BLaER1 (cell line): Measurements from ENCODE around the gene TXN2.
"Not testable (repeated sequence)": the region's sequence is repeated elsewhere in the genome, so short reads cannot be mapped to it uniquely, and the experiment has no call there.

Experiments used
- H3K27ac ChIP-seq: shearing (Covaris generic); formaldehyde crosslinking; 2 replicates; pipeline ENCODE4 v1.8.1; 2022
- H3K27me3 ChIP-seq: shearing (Covaris generic); formaldehyde crosslinking; 2 replicates; pipeline ENCODE4 v1.8.1; 2022
- H3K36me3 ChIP-seq: shearing (Covaris generic); formaldehyde crosslinking; 2 replicates; pipeline ENCODE4 v1.8.1; 2022
- H3K4me1 ChIP-seq: shearing (Covaris generic); formaldehyde crosslinking; 2 replicates; pipeline ENCODE4 v1.8.1; 2022
- H3K4me2 ChIP-seq: shearing (Covaris generic); formaldehyde crosslinking; 2 replicates; pipeline ENCODE4 v1.8.1; 2022
- H3K4me3 ChIP-seq: shearing (Covaris generic); formaldehyde crosslinking; 2 replicates; pipeline ENCODE4 v1.8.1; 2022
- H3K9ac ChIP-seq: shearing (Covaris generic); formaldehyde crosslinking; 2 replicates; pipeline ENCODE4 v1.8.1; 2022
- H3K9me3 ChIP-seq: shearing (Covaris generic); formaldehyde crosslinking; 2 replicates; pipeline ENCODE4 v1.8.1; 2022
- H4K20me1 ChIP-seq: shearing (Covaris generic); formaldehyde crosslinking; 2 replicates; pipeline ENCODE4 v1.8.1; 2022
- Cebpa-rat ChIP-seq: shearing (Covaris generic); IDR thresholded peaks from 2 replicates; pipeline ENCODE4 v1.8.1; 2022

The TXN2 gene

GRCh38 chr22:36460202-36460601 is 21.2 kb downstream of the TXN2 start:
- Histone ChIP-seq H4K20me1 (no peaks in the 10 kb centered on the region), H3K36me3 (no peaks in the 10 kb centered on the region), H3K9me3 (no peaks in the 10 kb centered on the region), H3K4me2 (no peak overlapping the region), H3K27me3 (no peaks in the 10 kb centered on the region), H3K4me1 (peaks cover 96% of the 10 kb centered on the region), H3K9ac (no peak overlapping the region), H3K27ac (no peak overlapping the region), H3K4me3 (no peak overlapping the region)
- TF ChIP-seq Cebpa-rat = no peak

GRCh38 chr22:36457688-36458450 is 23.6 kb downstream of the TXN2 start:
- Histone ChIP-seq H3K4me3 (no peak overlapping the region), H3K27me3 (no peaks in the 10 kb centered on the region), H3K4me2 (peak overlapping the region; percentile 86), H3K36me3 (no peaks in the 10 kb centered on the region), H3K9me3 (no peaks in the 10 kb centered on the region), H3K9ac (no peak overlapping the region), H3K27ac (peak overlapping the region; percentile 76), H3K4me1 (peaks cover 98% of the 10 kb centered on the region), H4K20me1 (no peaks in the 10 kb centered on the region)
- no peak for TF ChIP-seq Cebpa-rat

GRCh38 chr22:36456464-36456845 is 25.0 kb downstream of the TXN2 start:
- Histone ChIP-seq H3K4me1 (peaks cover 99% of the 10 kb centered on the region), H3K9ac (no peak overlapping the region), H4K20me1 (no peaks in the 10 kb centered on the region), H3K27me3 (no peaks in the 10 kb centered on the region), H3K36me3 (no peaks in the 10 kb centered on the region), H3K9me3 (no peaks in the 10 kb centered on the region), H3K27ac (0 out of 2 replicates have a peak overlapping the region, but pooled peaks have one; percentile 87), H3K4me2 (peak overlapping the region; percentile 98), H3K4me3 (no peak overlapping the region)
- no peak for TF ChIP-seq Cebpa-rat

- Histone ChIP-seq H3K4me1 (peaks cover 99% of the 10 kb centered on the region), H3K4me2 (peak overlapping the region; percentile 98), H3K9me3 (no peaks in the 10 kb centered on the region), H4K20me1 (no peaks in the 10 kb centered on the region), H3K27me3 (no peaks in the 10 kb centered on the region), H3K27ac (peak overlapping the region; percentile 87), H3K4me3 (peak overlapping the region; percentile 60), H3K9ac (peak overlapping the region; percentile 77), H3K36me3 (no peaks in the 10 kb centered on the region)
- no peak for TF ChIP-seq Cebpa-rat
These were observed 25.6 kb downstream of the TXN2 start for GRCh38 chr22:36455571-36456463.

- Histone ChIP-seq H3K4me1 (peaks cover 99% of the 10 kb centered on the region), H3K36me3 (no peaks in the 10 kb centered on the region), H3K27ac (peak overlapping the region; percentile 87), H4K20me1 (no peaks in the 10 kb centered on the region), H3K4me2 (peak overlapping the region; percentile 98), H3K27me3 (no peaks in the 10 kb centered on the region), H3K9me3 (no peaks in the 10 kb centered on the region), H3K9ac (peak overlapping the region; percentile 77), H3K4me3 (peak overlapping the region; percentile 60)
- no peak for TF ChIP-seq Cebpa-rat
These were observed 26.4 kb downstream of the TXN2 start for GRCh38 chr22:36454916-36455570.

GRCh38 chr22:36453855-36454378 is 27.5 kb downstream of the TXN2 start:
- Histone ChIP-seq H4K20me1 (no peaks in the 10 kb centered on the region), H3K27me3 (no peaks in the 10 kb centered on the region), H3K9ac (no peak overlapping the region), H3K4me1 (peaks cover 100% of the 10 kb centered on the region), H3K36me3 (no peaks in the 10 kb centered on the region), H3K4me3 (no peak overlapping the region), H3K4me2 (peak overlapping the region; percentile 64), H3K9me3 (no peaks in the 10 kb centered on the region), H3K27ac (peak overlapping the region; percentile 80; the same call in 1 of the 2 replicates)
- no peak for TF ChIP-seq Cebpa-rat

GRCh38 chr22:36452978-36453607 is 28.3 kb downstream of the TXN2 start:
- not testable (repeated sequence) for H3K9ac ChIP-seq
- H3K27ac ChIP-seq = peak overlapping the region; percentile 80
- H3K4me2 ChIP-seq = peak overlapping the region; percentile 64

GRCh38 chr22:36452250-36452977 is 29.0 kb downstream of the TXN2 start:
- H3K4me2 ChIP-seq = peak overlapping the region; percentile 64
- peaks cover 100% of the 10 kb centered on the region for H3K4me1 ChIP-seq
- H4K20me1 ChIP-seq = no peaks in the 10 kb centered on the region
- H3K9ac ChIP-seq = peak overlapping the region; percentile 54; the same call in 1 of the 2 replicates
- H3K36me3 ChIP-seq = no peaks in the 10 kb centered on the region
- no peak for TF ChIP-seq Cebpa-rat
- no peaks in the 10 kb centered on the region for H3K9me3 ChIP-seq
- H3K4me3 ChIP-seq = no peak overlapping the region
- H3K27ac ChIP-seq = peak overlapping the region; percentile 80
- no peaks in the 10 kb centered on the region for H3K27me3 ChIP-seq

More at GRCh38 chr22:36452978-36453607, 28.3 kb downstream of the TXN2 start:
- H3K4me3 ChIP-seq, H3K27me3 ChIP-seq, H3K9me3 ChIP-seq, H4K20me1 ChIP-seq, H3K36me3 ChIP-seq: not testable (repeated sequence)
- H3K4me1 ChIP-seq = peaks cover 100% of the 10 kb centered on the region

GRCh38 chr22:36450923-36451322 is 30.5 kb downstream of the TXN2 start:
- H3K9ac ChIP-seq, H3K27me3 ChIP-seq, H3K9me3 ChIP-seq, H4K20me1 ChIP-seq, H3K4me3 ChIP-seq, H3K36me3 ChIP-seq: not testable (repeated sequence)
- peak overlapping the region; percentile 80 for H3K27ac ChIP-seq
- peaks cover 89% of the 10 kb centered on the region for H3K4me1 ChIP-seq
- H3K4me2 ChIP-seq = peak overlapping the region; percentile 64
